Measurements from ENCODE around the gene SERPINB1.

Gene SERPINB1

GRCh38 chr6:2850538-2851113, 9.0 kb upstream of the SERPINB1 start:
- in situ Hi-C loops (cut with HindIII; ENCODE audit: low sequenced_read_pairs) = no loop called here

GRCh38 chr6:2848851-2849250, 7.2 kb upstream of the SERPINB1 start:
- in situ Hi-C loops (cut with HindIII; ENCODE audit: low sequenced_read_pairs) = loop anchor here (5.0 kb wide), 2 partner anchors 38 to 83 kb away; no protein-coding TSS in a partner anchor

- in situ Hi-C loops (cut with HindIII; ENCODE audit: low sequenced_read_pairs) = loop anchor here (5.0 kb wide), 2 partner anchors 41 to 86 kb away; no protein-coding TSS in a partner anchor
These were observed 4.2 kb upstream of the SERPINB1 start for GRCh38 chr6:2845880-2846208.

GRCh38 chr6:2844008-2844407, 2.3 kb upstream of the SERPINB1 start:
- in situ Hi-C loops (cut with HindIII; ENCODE audit: low sequenced_read_pairs) = loop anchor here (5.0 kb wide), 1 partner anchor 72 kb away; no protein-coding TSS in a partner anchor

- in situ Hi-C loops (cut with HindIII; ENCODE audit: low sequenced_read_pairs) = loop anchor here (5.0 kb wide), 1 partner anchor 71 kb away; no protein-coding TSS in a partner anchor
These were observed 1.6 kb upstream of the SERPINB1 start for GRCh38 chr6:2843138-2843740.

- in situ Hi-C loops (cut with HindIII; ENCODE audit: low sequenced_read_pairs) = loop anchor here (5.0 kb wide), 1 partner anchor 70 kb away; no protein-coding TSS in a partner anchor
These were observed 483 bp upstream of the SERPINB1 start for GRCh38 chr6:2842139-2842552.

- in situ Hi-C loops (cut with HindIII; ENCODE audit: low sequenced_read_pairs) = loop anchor here (5.0 kb wide), 1 partner anchor 68 kb away; no protein-coding TSS in a partner anchor
These were observed 958 bp downstream of the SERPINB1 start for GRCh38 chr6:2840749-2841061.

- in situ Hi-C loops (cut with HindIII; ENCODE audit: low sequenced_read_pairs) = loop anchor here (5.0 kb wide), 1 partner anchor 68 kb away; no protein-coding TSS in a partner anchor
These were observed 1.5 kb downstream of the SERPINB1 start for GRCh38 chr6:2839982-2840748.

GRCh38 chr6:2839195-2839981, 2.3 kb downstream of the SERPINB1 start:
- in situ Hi-C loops (cut with HindIII; ENCODE audit: low sequenced_read_pairs) = no loop called here

GRCh38 chr6:2838251-2838650, 3.4 kb downstream of the SERPINB1 start:
- in situ Hi-C loops (cut with HindIII; ENCODE audit: low sequenced_read_pairs) = no loop called here

GRCh38 chr6:2834262-2834661, 7.4 kb downstream of the SERPINB1 start:
- in situ Hi-C loops (cut with HindIII; ENCODE audit: low sequenced_read_pairs) = loop anchor here (5.0 kb wide), 1 partner anchor 42 kb away; no protein-coding TSS in a partner anchor

GRCh38 chr6:2831392-2831791, 10.3 kb downstream of the SERPINB1 start:
- in situ Hi-C loops (cut with HindIII; ENCODE audit: low sequenced_read_pairs) = loop anchor here (5.0 kb wide), 1 partner anchor 39 kb away; no protein-coding TSS in a partner anchor

- in situ Hi-C loops (cut with HindIII; ENCODE audit: low sequenced_read_pairs) = loop anchor here (5.0 kb wide), 1 partner anchor 38 kb away; no protein-coding TSS in a partner anchor
These were observed 11.5 kb downstream of the SERPINB1 start for GRCh38 chr6:2830183-2830582.

- in situ Hi-C loops (cut with HindIII; ENCODE audit: low sequenced_read_pairs) = no loop called here
These were observed 12.4 kb downstream of the SERPINB1 start for GRCh38 chr6:2829253-2829652.

- in situ Hi-C loops (cut with HindIII; ENCODE audit: low sequenced_read_pairs) = no loop called here
These were observed 13.0 kb downstream of the SERPINB1 start for GRCh38 chr6:2828629-2829028.

GRCh38 chr6:2827142-2827541, 14.5 kb downstream of the SERPINB1 start:
- in situ Hi-C loops (cut with HindIII; ENCODE audit: low sequenced_read_pairs) = no loop called here

- in situ Hi-C loops (cut with HindIII; ENCODE audit: low sequenced_read_pairs) = no loop called here
These were observed 15.5 kb downstream of the SERPINB1 start for GRCh38 chr6:2826131-2826530.

- in situ Hi-C loops (cut with HindIII; ENCODE audit: low sequenced_read_pairs) = no loop called here
These were observed 18.4 kb downstream of the SERPINB1 start for GRCh38 chr6:2823104-2823850.

- in situ Hi-C loops (cut with HindIII; ENCODE audit: low sequenced_read_pairs) = no loop called here
These were observed 20.1 kb downstream of the SERPINB1 start for GRCh38 chr6:2821554-2821953.

GRCh38 chr6:2820415-2820814, 21.2 kb downstream of the SERPINB1 start:
- in situ Hi-C loops (cut with HindIII; ENCODE audit: low sequenced_read_pairs) = no loop called here
